Suprapubic skin (tissue), 3 donors: ENCODE results near the gene PPIL4.

ENCODE experiments used
- CTCF ChIP-seq, 2 donors: fragments of 200-600 bp in 1 of 2; fragments of 450-650 bp in 1 of 2; sonication (generic) in 1 of 2; IDR thresholded peaks; one replicate each; pipeline ENCODE4 v1.5.1; 2016 to 2019; ENCODE audit warnings: antibody characterized with exemption in 2 of 2, mild to moderate bottlenecking in 1 of 2, moderate library complexity in 1 of 2
- POLR2A ChIP-seq, 2 donors: fragments of 450-650 bp; IDR thresholded peaks; one replicate each; pipeline ENCODE4 v1.6.1; 2017; ENCODE audit warnings: antibody characterized with exemption in 2 of 2, mild to moderate bottlenecking in 2 of 2, moderate library complexity in 2 of 2

GRCh38 chr6:149476789-149477455, 68.9 kb downstream of the PPIL4 start:
- TF ChIP-seq CTCF (IDR thresholded peaks at IDR 0.05) (no peak), POLR2A (IDR thresholded peaks at IDR 0.05) (no peak)
